DMS53 treated with DMSO at 0.1 percent for 48 hours (cell line): Measurements from ENCODE around the gene OR2H1.

Experiments used
- DNase-seq: peaks from one replicate; lab custom pipeline; 2025; ENCODE audit not compliant: unreplicated experiment; lab: John Stamatoyannopoulos, UW

The OR2H1 gene

GRCh38 chr6:29483186-29483585, 26.2 kb downstream of the OR2H1 start:
- no peak for DNase-seq

GRCh38 chr6:29483735-29484134, 26.8 kb downstream of the OR2H1 start:
- DNase-seq, result no peak

- DNase-seq, result no peak
These were observed 29.6 kb downstream of the OR2H1 start for GRCh38 chr6:29486577-29486976.

- no peak for DNase-seq
These were observed 30.2 kb downstream of the OR2H1 start for GRCh38 chr6:29487131-29487530.

GRCh38 chr6:29487660-29488059, 30.7 kb downstream of the OR2H1 start, which contains the start of gene MAS1L:
Gene MAS1L, minus strand, starts transcription at chr6:29487956. Its CDS starts 54 bp downstream, at chr6:29487902.
- no peak for DNase-seq

- DNase-seq, result no peak
These were observed 31.9 kb downstream of the OR2H1 start for GRCh38 chr6:29488874-29489273.

- no peak for DNase-seq
These were observed 32.3 kb downstream of the OR2H1 start for GRCh38 chr6:29489286-29489685.

GRCh38 chr6:29490055-29490454, 33.1 kb downstream of the OR2H1 start:
- no peak for DNase-seq

GRCh38 chr6:29490552-29490951, 33.6 kb downstream of the OR2H1 start:
- DNase-seq, result no peak

GRCh38 chr6:29491574-29491973, 34.6 kb downstream of the OR2H1 start:
- no peak for DNase-seq

- DNase-seq, result no peak
These were observed 36.3 kb downstream of the OR2H1 start for GRCh38 chr6:29493261-29493660.

GRCh38 chr6:29494131-29494530, 37.2 kb downstream of the OR2H1 start:
- DNase-seq, result no peak

- no peak for DNase-seq
These were observed 38.6 kb downstream of the OR2H1 start for GRCh38 chr6:29495571-29495970.

GRCh38 chr6:29496961-29497360, 40.0 kb downstream of the OR2H1 start:
- DNase-seq, result no peak

- no peak for DNase-seq
These were observed 42.7 kb downstream of the OR2H1 start for GRCh38 chr6:29499704-29500103.

- no peak for DNase-seq
These were observed 43.6 kb downstream of the OR2H1 start for GRCh38 chr6:29500594-29500993.

GRCh38 chr6:29501106-29501505, 44.2 kb downstream of the OR2H1 start:
- no peak for DNase-seq

GRCh38 chr6:29502181-29502580, 45.2 kb downstream of the OR2H1 start:
- no peak for DNase-seq

- DNase-seq, result no peak
These were observed 45.6 kb downstream of the OR2H1 start for GRCh38 chr6:29502597-29502996.

- no peak for DNase-seq
These were observed 48.0 kb downstream of the OR2H1 start for GRCh38 chr6:29504961-29505360.

- DNase-seq, result no peak
These were observed 48.9 kb downstream of the OR2H1 start for GRCh38 chr6:29505808-29506207.

- DNase-seq, result no peak
These were observed 49.6 kb downstream of the OR2H1 start for GRCh38 chr6:29506446-29507067.

GRCh38 chr6:29507319-29507718, 50.4 kb downstream of the OR2H1 start:
- no peak for DNase-seq
